A673 (cell line): ENCODE data around the gene CACNA2D1. TPM values are rescaled to one million over a fixed set of nuclear protein-coding genes. Genes with fewer than 3 reads are reported as not detected.

ENCODE experiments used
- BruUV-seq: library from RNA; stranded (reverse); fragments of 400-500 nt; replicated peaks from 2 replicates; lab custom pipeline; 2021; lab: Mats Ljungman, UMichigan
- CTCF ChIA-PET: fragments of 300-600 bp; sonication (Branson Sonifier 250); formaldehyde crosslinking; loops from one replicate; lab custom pipeline; 2022; ENCODE audit warnings: antibody characterized with exemption; lab: Charles Lee
- POLR2A ChIA-PET: fragments of 300-600 bp; sonication (Branson Sonifier 250); formaldehyde crosslinking; loops from one replicate; lab custom pipeline; 2022; ENCODE audit warnings: antibody characterized with exemption; ENCODE audit not compliant: low non-redundant PET; lab: Charles Lee
- DNase-seq: peaks from one replicate; pipeline ENCODE4 v3.0.0-alpha.2; 2015; ENCODE audit warnings: low spot score
- H3K27ac ChIP-seq: fragments of 200-600 bp; sonication (generic); 2 replicates; pipeline ENCODE4 v1.5.1; 2016; ENCODE audit warnings: mixed run types, low read depth, mild to moderate bottlenecking, mixed read lengths, antibody characterized with exemption, low read length; ENCODE audit not compliant: poor library complexity, severe bottlenecking
- H3K27me3 ChIP-seq: fragments of 200-600 bp; sonication (generic); replicated peaks from 2 replicates; pipeline ENCODE4 v1.6.1; 2017; ENCODE audit warnings: mixed run types, low read depth, mild to moderate bottlenecking, mixed read lengths, antibody characterized with exemption, low read length; ENCODE audit not compliant: insufficient read depth, poor library complexity
- H3K36me3 ChIP-seq: fragments of 200-600 bp; sonication (generic); 2 replicates; pipeline ENCODE4 v1.6.1; 2016; ENCODE audit warnings: mixed run types, mild to moderate bottlenecking, mixed read lengths, antibody characterized with exemption, low read length; ENCODE audit not compliant: insufficient read depth, poor library complexity, severe bottlenecking
- H3K4me1 ChIP-seq: fragments of 200-600 bp; sonication (generic); 2 replicates; pipeline ENCODE4 v1.6.1; 2017; ENCODE audit warnings: mixed run types, mild to moderate bottlenecking, mixed read lengths, antibody characterized with exemption, low read length; ENCODE audit not compliant: insufficient read depth, poor library complexity, severe bottlenecking
- H3K4me3 ChIP-seq: fragments of 200-600 bp; sonication (generic); 2 replicates; pipeline ENCODE4 v1.5.1; 2016; ENCODE audit warnings: low read depth, mixed run types, mild to moderate bottlenecking, mixed read lengths, low read length; ENCODE audit not compliant: poor library complexity, severe bottlenecking
- H3K9me3 ChIP-seq: fragments of 200-600 bp; sonication (generic); 2 replicates; pipeline ENCODE4 v1.6.1; 2016; ENCODE audit warnings: mixed run types, low read depth, mild to moderate bottlenecking, mixed read lengths, antibody characterized with exemption, low read length; ENCODE audit not compliant: poor library complexity, severe bottlenecking
- CTCF ChIP-seq: fragments of 300-800, 200-600 bp; sonication (generic); conservative IDR thresholded peaks from 2 replicates; pipeline ENCODE4 v1.5.1; 2017; ENCODE audit warnings: low read depth, mild to moderate bottlenecking, antibody characterized with exemption, low read length, moderate library complexity, mixed read lengths
- EZH2 ChIP-seq: fragments of 200-600 bp; sonication (generic); IDR thresholded peaks from 2 replicates; pipeline ENCODE4 v1.6.1; 2017; ENCODE audit warnings: borderline replicate concordance, low read depth, mild to moderate bottlenecking, mixed read lengths, antibody characterized with exemption, low read length; ENCODE audit not compliant: poor library complexity, severe bottlenecking
- intact Hi-C: fragments of 100-400 bp; cut with micrococcal nuclease; formaldehyde crosslinking; loops from one replicate; pipeline ENCODE4 v1.10.0; 2022; ENCODE audit not compliant: unreplicated experiment
- total RNA-seq: library from RNA; stranded (reverse); gene quantifications from 2 replicates; pipeline ENCODE4 v1.2.3, GENCODE V29; 2021

The CACNA2D1 gene
- total RNA-seq, 1 experiment from 2014 or later = 49.1 TPM

DNA sequence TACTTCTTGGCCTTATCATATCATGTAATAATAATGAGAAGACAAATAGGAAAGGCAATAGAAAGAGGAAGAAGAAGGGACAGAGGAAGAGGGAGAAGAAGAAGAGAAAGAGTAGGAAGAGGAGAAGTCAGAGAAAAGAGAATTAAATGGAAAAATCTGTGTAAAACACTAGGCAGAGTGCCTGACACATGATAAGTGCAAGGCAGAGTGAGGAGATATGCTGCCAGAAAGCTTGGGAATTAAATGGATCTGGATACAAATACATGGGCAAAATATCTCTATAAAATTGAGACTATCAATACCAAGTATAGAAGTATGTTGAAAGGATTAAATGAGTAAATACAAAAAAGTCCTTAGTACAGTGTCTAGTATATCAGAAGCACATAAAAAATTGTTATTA, 124.8 kb downstream of the CACNA2D1 start:
- TF ChIP-seq CTCF = no peak
- TF ChIP-seq EZH2 = no peak
- ChIA-PET POLR2A (no interaction called here), CTCF (no interaction called here)
- H3K27me3 ChIP-seq = no peaks in the 10 kb centered on the region
- peaks cover 36% of the 10 kb centered on the region for H3K4me1 ChIP-seq
- no TSS peak for BruUV-seq
- no peak overlapping the region for H3K27ac ChIP-seq
- no peak for DNase-seq
- no peaks in the 10 kb centered on the region for H3K36me3 ChIP-seq
- H3K9me3 ChIP-seq = no peaks in the 10 kb centered on the region
- no peak overlapping the region for H3K4me3 ChIP-seq
- intact Hi-C loops = no loop called here

- no peak for TF ChIP-seq EZH2
- no peak for TF ChIP-seq CTCF
- CTCF ChIA-PET = no interaction called here
- Histone ChIP-seq H3K9me3 (no peaks in the 10 kb centered on the region), H3K36me3 (no peaks in the 10 kb centered on the region), H3K27ac (no peak overlapping the region), H3K4me1 (peaks cover 36% of the 10 kb centered on the region), H3K4me3 (no peak overlapping the region), H3K27me3 (no peaks in the 10 kb centered on the region)
- no peak for DNase-seq
- BruUV-seq = no TSS peak
- POLR2A ChIA-PET = no interaction called here
- intact Hi-C loops = no loop called here
Observed at GRCh38 chr7:82317760-82318159, 125.8 kb downstream of the CACNA2D1 start.

DNA sequence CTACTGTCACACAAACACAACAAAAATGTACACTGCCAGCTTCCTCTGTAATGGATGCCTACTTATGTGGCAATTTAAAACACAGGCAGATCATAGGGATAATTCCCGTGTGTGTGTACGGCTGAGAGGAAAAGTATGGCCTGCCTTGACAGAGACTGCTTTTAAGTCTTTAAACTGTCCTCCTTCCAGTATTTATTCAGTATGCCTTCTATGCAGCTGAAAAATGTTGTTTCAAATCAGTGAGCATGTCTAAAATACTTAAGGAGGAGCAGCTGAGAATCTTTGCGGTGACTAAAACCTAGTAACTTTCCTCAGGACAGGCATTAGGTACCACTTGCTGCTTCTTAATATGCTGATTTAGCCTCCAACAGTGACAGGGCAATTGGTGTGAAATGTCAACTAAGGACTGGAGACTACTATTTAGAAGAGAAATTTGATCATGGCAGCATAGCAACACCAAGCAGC, 126.3 kb downstream of the CACNA2D1 start:
- peaks cover 36% of the 10 kb centered on the region for H3K4me1 ChIP-seq
- no peak overlapping the region for H3K4me3 ChIP-seq
- H3K27me3 ChIP-seq = no peaks in the 10 kb centered on the region
- no peak for DNase-seq
- intact Hi-C loops = no loop called here
- no peaks in the 10 kb centered on the region for H3K9me3 ChIP-seq
- POLR2A ChIA-PET = no interaction called here
- H3K36me3 ChIP-seq = no peaks in the 10 kb centered on the region
- TF ChIP-seq EZH2 (no peak), CTCF (no peak)
- CTCF ChIA-PET = no interaction called here
- no peak overlapping the region for H3K27ac ChIP-seq
- no TSS peak for BruUV-seq
